GM19099 (cell line): ENCODE results near the gene MPND.

Experiments used
- POLR2A ChIP-seq: IDR thresholded peaks from 3 replicates; pipeline ENCODE4 v1.6.1; 2011; ENCODE audit warnings: low read depth; ENCODE audit not compliant: insufficient read length; ENCODE audit errors: extremely low read depth

MPND gene

DNA sequence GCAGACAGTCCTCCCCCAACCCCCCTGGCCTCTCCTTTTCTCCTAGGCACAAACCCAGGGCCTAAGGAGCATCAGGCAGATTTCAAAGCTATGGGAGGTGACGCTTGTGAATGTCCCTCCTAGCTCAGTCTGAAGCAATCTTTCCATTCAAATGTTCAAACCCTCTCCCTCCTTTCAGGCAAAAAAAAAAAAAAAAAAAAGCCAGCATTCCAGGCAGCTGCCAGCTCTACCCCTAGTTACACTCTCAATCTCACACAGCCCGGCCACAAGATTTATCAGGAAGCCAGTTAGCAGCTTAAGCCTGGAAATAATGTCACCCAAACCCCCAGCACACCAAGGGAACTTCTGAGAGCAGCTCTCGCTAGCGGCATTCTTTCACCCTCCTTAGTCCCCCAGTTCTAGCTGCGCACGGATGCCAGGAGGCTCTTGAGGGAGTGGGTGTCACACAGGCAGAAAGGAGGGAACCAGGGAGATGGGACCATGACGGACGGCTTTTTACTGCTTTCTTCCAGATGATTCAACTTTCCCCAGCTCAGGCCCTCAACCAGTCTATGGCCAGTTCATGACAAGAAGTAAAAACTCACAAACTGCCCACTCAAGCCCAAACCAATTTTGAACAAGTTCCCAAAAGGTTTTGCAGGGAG lies 50.7 kb downstream of the MPND start:
- TF ChIP-seq POLR2A, result no peak

- no peak for TF ChIP-seq POLR2A
Observed at GRCh38 chr19:4396949-4397783, 53.8 kb downstream of the MPND start.

DNA sequence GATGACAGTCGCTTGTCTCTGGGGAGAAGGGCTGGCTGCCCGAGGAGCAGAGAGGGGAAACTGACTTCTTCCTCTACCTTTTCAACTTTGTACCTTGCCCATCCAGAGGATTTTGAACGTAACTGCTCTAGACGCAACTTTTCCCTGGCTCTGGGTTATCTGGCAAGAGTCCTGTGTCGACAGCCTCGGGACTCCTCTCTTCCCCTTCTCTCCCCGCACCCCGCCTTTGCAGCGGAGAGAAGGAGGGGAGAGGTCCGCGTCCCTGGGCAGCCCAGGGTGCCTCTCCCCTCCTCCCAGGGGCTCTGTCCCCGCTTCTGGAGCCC lies 56.4 kb downstream of the MPND start:
- TF ChIP-seq POLR2A, result no peak

GRCh38 chr19:4400135-4400936 lies 57.0 kb downstream of the MPND start, which contains the start of gene SH3GL1:
TSS of gene SH3GL1 (minus strand) at chr19:4400547. CDS start at chr19:4400368, 179 bp downstream.
- peak; percentile 88 for TF ChIP-seq POLR2A

- no peak for TF ChIP-seq POLR2A
Observed at GRCh38 chr19:4401769-4402170, 58.4 kb downstream of the MPND start.

- peak; percentile 68 for TF ChIP-seq POLR2A
Observed at GRCh38 chr19:4402171-4403004, 59.0 kb downstream of the MPND start, which contains the start of gene CHAF1A. TSS of gene CHAF1A (plus strand) at chr19:4402640. CDS start at chr19:4402763, 123 bp downstream.

GRCh38 chr19:4403005-4403761 lies 59.8 kb downstream of the MPND start:
- TF ChIP-seq POLR2A, result no peak

- TF ChIP-seq POLR2A, result no peak
Observed at GRCh38 chr19:4405977-4406376, 62.6 kb downstream of the MPND start.

DNA sequence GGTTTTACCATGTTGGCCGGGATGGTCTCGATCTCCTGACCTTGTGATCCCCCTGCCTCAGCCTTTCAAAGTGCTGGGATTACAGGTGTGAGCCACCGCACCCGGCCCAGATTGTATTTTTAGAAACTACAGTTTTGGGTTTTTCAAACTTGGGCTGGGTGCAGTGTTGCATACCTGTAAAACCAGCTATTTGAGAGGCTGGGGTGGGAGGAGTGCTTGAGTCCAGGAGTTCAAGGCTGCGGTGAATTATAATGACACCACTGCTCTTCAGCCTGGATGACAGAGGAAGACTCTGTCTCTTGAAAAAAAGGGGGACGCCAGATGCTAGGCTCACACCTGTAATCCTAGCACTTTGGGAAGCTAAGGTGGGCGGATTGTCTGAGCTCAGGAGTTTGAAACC lies 63.3 kb downstream of the MPND start:
- no peak for TF ChIP-seq POLR2A

- no peak for TF ChIP-seq POLR2A
Observed at GRCh38 chr19:4409123-4409933, 66.0 kb downstream of the MPND start.
